GM12878 (cell line): ENCODE measurements around the gene GPATCH2L. TPM values are rescaled to one million over a fixed set of nuclear protein-coding genes. Genes with fewer than 3 reads are reported as not detected.

Source experiments
- ATAC-seq: fragments of 200-7000 bp; cut with Tn5 transposase; 3 replicates; pipeline ENCODE4 v1.9.1; 2020; ENCODE audit warnings: mild to moderate bottlenecking, moderate library complexity
- BruUV-seq: library from RNA; stranded (reverse); fragments of 400-500 nt; replicated peaks from 2 replicates; lab custom pipeline; 2021; lab: Mats Ljungman, UMichigan
- CTCF ChIA-PET: fragments of 300-600 bp; sonication (Branson Sonifier 250); formaldehyde crosslinking; extraction: SDS; loops from one replicate; lab custom pipeline; 2021; ENCODE audit warnings: inconsistent platforms; lab: Yijun Ruan, JAX
- POLR2A ChIA-PET: fragments of 350-600 bp; formaldehyde crosslinking; extraction: SDS; loops from one replicate; lab custom pipeline; 2021; ENCODE audit warnings: inconsistent platforms; lab: Charles Lee
- RAD21 ChIA-PET: fragments of 300-600 bp; sonication (Branson Sonifier 250); formaldehyde crosslinking; loops from one replicate; lab custom pipeline; 2023; ENCODE audit warnings: antibody characterized with exemption; ENCODE audit not compliant: unreplicated experiment; lab: Charles Lee
- SMC1A ChIA-PET: fragments of 300-600 bp; sonication (Branson Sonifier 250); formaldehyde crosslinking; loops from one replicate; lab custom pipeline; 2023; ENCODE audit not compliant: unreplicated experiment, uncharacterized antibody; lab: Charles Lee
- DNase-seq: peaks from one replicate; pipeline ENCODE4 v3.0.0-alpha.2; 2011; ENCODE audit warnings: low read depth, low spot score
- FAIRE-seq: peaks from 3 replicates; lab custom pipeline; 2011; peaks lifted over from hg19 to GRCh38; lab: Jason Lieb, UNC
- H2AFZ ChIP-seq: 2 replicates; pipeline ENCODE4 v1.6.0; 2011; ENCODE audit warnings: low read depth, low read length, control low read depth; ENCODE audit not compliant: control insufficient read depth
- H3K27ac ChIP-seq: 2 replicates; pipeline ENCODE4 v1.5.1; 2011; ENCODE audit warnings: control low read depth; ENCODE audit not compliant: control insufficient read depth, insufficient read depth
- H3K27me3 ChIP-seq, 2 experiments: replicated peaks in 1 of 2; 2 replicates each; pipeline versions ENCODE4 v1.6.0 to v1.6.1; 2011; ENCODE audit warnings: low read length in 1 of 2; ENCODE audit not compliant: control insufficient read depth in 2 of 2, insufficient read depth in 2 of 2
- H3K36me3 ChIP-seq, 2 experiments: 2 replicates each; pipeline ENCODE4 v1.5.1; 2011; ENCODE audit warnings: low read length in 1 of 2; ENCODE audit not compliant: control insufficient read depth in 2 of 2, insufficient read depth in 2 of 2
- H3K4me1 ChIP-seq: 2 replicates; pipeline ENCODE4 v1.6.1; 2011; ENCODE audit warnings: mild to moderate bottlenecking, low read length, moderate library complexity, mixed read lengths; ENCODE audit not compliant: control insufficient read depth, insufficient read depth
- H3K4me2 ChIP-seq: 2 replicates; pipeline ENCODE4 v1.6.0; 2011; ENCODE audit warnings: control low read depth; ENCODE audit not compliant: control insufficient read depth, insufficient read depth
- H3K4me3 ChIP-seq: fragments of 200-600 bp; sonication (generic); 2 replicates; pipeline ENCODE4 v1.5.1; 2016
- H3K79me2 ChIP-seq: 2 replicates; pipeline ENCODE4 v1.6.0; 2011; ENCODE audit warnings: low read length; ENCODE audit not compliant: control insufficient read depth, insufficient read depth
- H3K9ac ChIP-seq: 2 replicates; pipeline ENCODE4 v1.8.0; 2011; ENCODE audit warnings: low read length, control low read depth, mixed read lengths; ENCODE audit not compliant: control insufficient read depth, insufficient read depth
- H3K9me3 ChIP-seq: replicated peaks from 3 replicates; pipeline ENCODE4 v1.5.1; 2011; ENCODE audit warnings: mild to moderate bottlenecking, low read length; ENCODE audit not compliant: control insufficient read depth, insufficient read depth
- H4K20me1 ChIP-seq: 2 replicates; pipeline ENCODE4 v1.6.0; 2011; ENCODE audit not compliant: control insufficient read depth, insufficient read depth
- POLR2AphosphoS2 ChIP-seq: IDR thresholded peaks from 2 replicates; pipeline ENCODE4 v1.6.1; 2011; ENCODE audit warnings: low read depth, mild to moderate bottlenecking, low read length, improper control_type of control experiment, moderate library complexity
- RELB ChIP-seq: fragments of 450-650 bp; IDR thresholded peaks from 2 replicates; pipeline ENCODE4 v1.6.1; 2017; ENCODE audit warnings: low read depth, mild to moderate bottlenecking, moderate library complexity
- REST ChIP-seq: IDR thresholded peaks from 2 replicates; pipeline ENCODE4 v1.6.1; 2012; ENCODE audit warnings: mild to moderate bottlenecking, low read depth, low read length
- ZBTB33 ChIP-seq: fragments of 450-650 bp; IDR thresholded peaks from 2 replicates; pipeline ENCODE4 v1.6.1; 2017; ENCODE audit warnings: mild to moderate bottlenecking
- WGBS: methylation state at CpG from one replicate; pipeline ENCODE4 v1.1.6; 2016; ENCODE audit warnings: low lambda C conversion rate; ENCODE audit not compliant: insufficient replicate concordance, insufficient coverage; ENCODE audit errors: missing lambda C conversion rate; 5-methylcytosine and 5-hydroxymethylcytosine counted together
- in situ Hi-C: fragments of 300-500 bp; cut with MboI; formaldehyde crosslinking; loops from 9 replicates; pipeline ENCODE4 v1.14.3; 2018; ENCODE audit warnings: mixed read lengths
- intact Hi-C: fragments of 100-400 bp; cut with micrococcal nuclease; formaldehyde crosslinking; loops from one replicate; pipeline ENCODE4 v1.14.2; 2022; ENCODE audit not compliant: unreplicated experiment
- polyA plus RNA-seq, 11 experiments: library from polyadenylated mRNA; depleted of rRNA in 4 of 11; unstranded in 6 of 11; stranded (reverse) in 5 of 11; fragments of >200 nt; fragmentation: Nextera tagmentation in 4 of 11; fragmentation: Illumina TruSeq in 1 of 11; extraction: Ambion mirVana in 4 of 11; extraction: Trizol in 1 of 11; gene quantifications; 1 replicate in 1 of 11; 2 replicates in 10 of 11; pipeline versions ENCODE4 v1.2.1 to v1.2.3, GENCODE V29; 2011 to 2016; ENCODE audit warnings: inconsistent platforms in 2 of 11, missing spikeins in 2 of 11, low read depth in 1 of 11
- total RNA-seq, 4 experiments: library from RNA; depleted of rRNA in 3 of 4; stranded (reverse); fragments of >200 nt in 3 of 4; fragmentation: Illumina TruSeq in 1 of 4; extraction: Trizol in 1 of 4; gene quantifications; 2 replicates each; pipeline versions ENCODE4 v1.2.1 to v1.2.3, GENCODE V29; 2013 to 2021
- TF ChIP-seq, protein P1 (sequence below): fragments of 450-650 bp; conservative IDR thresholded peaks from 2 replicates; pipeline ENCODE4 v1.6.1; 2017; ENCODE audit warnings: mild to moderate bottlenecking, moderate library complexity

Gene GPATCH2L
- total and polyA plus RNA-seq, 10 of the 15 experiments (the other 5 are each of a cell fraction or from before 2014, with no cell fraction given), result 9.1 to 50.9 (median 24.4) TPM

DNA sequence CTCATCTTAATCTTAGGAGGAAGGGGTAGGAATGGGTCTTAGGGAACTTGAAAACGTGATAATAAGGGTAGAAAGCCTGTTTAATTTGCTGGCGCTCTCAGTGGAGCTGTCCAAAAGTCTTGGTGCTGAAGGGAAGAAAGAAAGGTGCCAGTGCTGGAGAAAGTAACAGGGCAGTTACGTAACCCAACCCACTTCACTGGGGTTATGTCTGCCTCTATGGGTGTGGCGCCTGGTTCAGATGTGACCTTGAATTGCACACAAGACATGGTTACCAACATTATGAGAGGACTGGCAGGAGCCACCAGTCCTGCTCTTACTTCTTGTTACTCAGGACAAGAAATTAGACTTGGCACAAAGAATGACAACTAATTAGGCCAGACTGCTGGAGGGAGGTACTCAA lies 18.6 kb upstream of the GPATCH2L start:
- no peaks in the 10 kb centered on the region for H3K79me2 ChIP-seq
- H2AFZ ChIP-seq, result no peak overlapping the region
- H3K4me3 ChIP-seq, result no peak overlapping the region
- H3K9me3 ChIP-seq, result no peaks in the 10 kb centered on the region
- RAD21 ChIA-PET, result no interaction called here
- H3K9ac ChIP-seq, result no peak overlapping the region
- BruUV-seq, result no TSS peak
- no peak for ATAC-seq
- 64% methylated on average over 4 of the region's 4 CpGs for WGBS
- H4K20me1 ChIP-seq, result no peaks in the 10 kb centered on the region
- H3K27me3 ChIP-seq, result peaks cover 2 to 7% of the 10 kb centered on the region in 2 experiments
- H3K4me1 ChIP-seq, result no peaks in the 10 kb centered on the region
- H3K36me3 ChIP-seq, result no peaks in the 10 kb centered on the region
- SMC1A ChIA-PET, result interaction anchor here (1.1 to 1.6 kb wide), 2 partner anchors 28 to 220 kb away, joined by 4 to 5 read pairs; no protein-coding TSS in a partner anchor
- FAIRE-seq, result no peak
- CTCF ChIA-PET, result interaction anchor here (0.8 to 1.0 kb wide), 2 partner anchors 18 to 36 kb away, joined by 3 to 4 read pairs; no protein-coding TSS in a partner anchor
- intact Hi-C loops (no loop called here), in situ Hi-C loops (no loop called here)
- TF ChIP-seq REST (peak; percentile 93), POLR2AphosphoS2 (no peak), ZBTB33 (0 out of 2 replicates have a peak, but pooled peaks have one; percentile 27), RELB (no peak)
- TF ChIP-seq, protein P1, sequence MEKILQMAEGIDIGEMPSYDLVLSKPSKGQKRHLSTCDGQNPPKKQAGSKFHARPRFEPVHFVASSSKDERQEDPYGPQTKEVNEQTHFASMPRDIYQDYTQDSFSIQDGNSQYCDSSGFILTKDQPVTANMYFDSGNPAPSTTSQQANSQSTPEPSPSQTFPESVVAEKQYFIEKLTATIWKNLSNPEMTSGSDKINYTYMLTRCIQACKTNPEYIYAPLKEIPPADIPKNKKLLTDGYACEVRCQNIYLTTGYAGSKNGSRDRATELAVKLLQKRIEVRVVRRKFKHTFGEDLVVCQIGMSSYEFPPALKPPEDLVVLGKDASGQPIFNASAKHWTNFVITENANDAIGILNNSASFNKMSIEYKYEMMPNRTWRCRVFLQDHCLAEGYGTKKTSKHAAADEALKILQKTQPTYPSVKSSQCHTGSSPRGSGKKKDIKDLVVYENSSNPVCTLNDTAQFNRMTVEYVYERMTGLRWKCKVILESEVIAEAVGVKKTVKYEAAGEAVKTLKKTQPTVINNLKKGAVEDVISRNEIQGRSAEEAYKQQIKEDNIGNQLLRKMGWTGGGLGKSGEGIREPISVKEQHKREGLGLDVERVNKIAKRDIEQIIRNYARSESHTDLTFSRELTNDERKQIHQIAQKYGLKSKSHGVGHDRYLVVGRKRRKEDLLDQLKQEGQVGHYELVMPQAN, result no peak
- DNase-seq, result no peak
- H3K4me2 ChIP-seq, result no peak overlapping the region
- POLR2A ChIA-PET, result no interaction called here
- no peak overlapping the region for H3K27ac ChIP-seq
